Stomach (tissue), 9 donors: ENCODE measurements around the gene RBKS. TPM values are rescaled to one million over a fixed set of nuclear protein-coding genes. Genes with fewer than 3 reads are reported as not detected.

Experiments
- DNase-seq, 2 donors: peaks; one replicate each; pipeline versions ENCODE4 v3.0.0 to v3.0.0-alpha.2; 2013 to 2019
- H3K27ac ChIP-seq, 5 donors: fragments of 200-600 bp in 4 of 5; sonication (generic) in 4 of 5; one replicate each; pipeline ENCODE4 v1.5.1; 2013 to 2019; ENCODE audit warnings: mild to moderate bottlenecking in 1 of 5, moderate library complexity in 1 of 5
- H3K27me3 ChIP-seq, 3 donors: fragments of 200-600 bp; sonication (generic); one replicate each; pipeline ENCODE4 v1.5.1; 2017 to 2019; ENCODE audit warnings: mixed run types in 1 of 3
- H3K36me3 ChIP-seq, 4 donors: fragments of 200-600 bp; sonication (generic); 1 replicate in 3 of 4; 2 replicates in 1 of 4; pipeline ENCODE4 v1.5.1; 2016 to 2019
- H3K4me1 ChIP-seq, 4 donors: fragments of 200-600 bp; sonication (generic); one replicate each; pipeline ENCODE4 v1.5.1; 2016 to 2019
- H3K4me3 ChIP-seq, 4 donors: fragments of 200-600 bp; sonication (generic) in 3 of 4; one replicate each; pipeline ENCODE4 v1.5.1; 2016 to 2019; ENCODE audit warnings: mild to moderate bottlenecking in 1 of 4
- H3K9me3 ChIP-seq, 4 donors: fragments of 200-600 bp; sonication (generic); one replicate each; pipeline ENCODE4 v1.5.1; 2016 to 2019
- EP300 ChIP-seq: sonication (generic); formaldehyde crosslinking; IDR thresholded peaks from one replicate; pipeline ENCODE4 v1.6.1; 2017; ENCODE audit warnings: antibody characterized with exemption
- POLR2A ChIP-seq, 4 donors: fragments of 450-650 bp; IDR thresholded peaks; one replicate each; pipeline ENCODE4 v1.6.1; 2016; ENCODE audit warnings: antibody characterized with exemption in 4 of 4, control low read depth in 2 of 4, mild to moderate bottlenecking in 1 of 4, moderate library complexity in 1 of 4
- POLR2AphosphoS5 ChIP-seq, 3 donors: sonication (generic); formaldehyde crosslinking; IDR thresholded peaks; one replicate each; pipeline ENCODE4 v1.6.1; 2016; ENCODE audit warnings: antibody characterized with exemption in 3 of 3
- WGBS, 5 donors: extraction: QIAGEN DNeasy Blood & Tissue Kit in 3 of 5; methylation state at CpG; one replicate each; pipeline versions ENCODE4 v1.1.5 to v1.1.7; 2013 to 2018; 5-methylcytosine and 5-hydroxymethylcytosine counted together
- intact Hi-C: fragments of 100-400 bp; cut with DNase I; formaldehyde crosslinking; loops from one replicate; pipeline ENCODE4 v1.15.1; 2023; ENCODE audit warnings: low total_unique reads
- polyA plus RNA-seq, 3 donors: library from polyadenylated mRNA; stranded (reverse); fragments of 200-250 nt; gene quantifications; one replicate each; pipeline ENCODE4 v1.2.3, GENCODE V29; 2013
- total RNA-seq, 5 donors: library from RNA; depleted of rRNA; stranded (reverse); fragments of >200 nt; gene quantifications; one replicate each; pipeline versions ENCODE4 v1.1.0 to v1.2.3, GENCODE V29; 2014 to 2016
- TF ChIP-seq, protein P1 (sequence below), 7 experiments: fragments of 450-650 bp in 4 of 7; fragments of 200-600 bp in 3 of 7; sonication (generic) in 3 of 7; IDR thresholded peaks; one replicate each; pipeline ENCODE4 v1.5.1; 2016 to 2019; ENCODE audit warnings: antibody characterized with exemption in 7 of 7, control low read depth in 2 of 7, mild to moderate bottlenecking in 1 of 7
- donor health status: healthy with polysubstance abuse.
- donor health status: Bipolar disorder and iron deficiency.
- donor health status: healthy.

Gene RBKS
- total and polyA plus RNA-seq, 8 donors = 0.76 to 2.9 (median 1.9) TPM; not detected in 3

DNA sequence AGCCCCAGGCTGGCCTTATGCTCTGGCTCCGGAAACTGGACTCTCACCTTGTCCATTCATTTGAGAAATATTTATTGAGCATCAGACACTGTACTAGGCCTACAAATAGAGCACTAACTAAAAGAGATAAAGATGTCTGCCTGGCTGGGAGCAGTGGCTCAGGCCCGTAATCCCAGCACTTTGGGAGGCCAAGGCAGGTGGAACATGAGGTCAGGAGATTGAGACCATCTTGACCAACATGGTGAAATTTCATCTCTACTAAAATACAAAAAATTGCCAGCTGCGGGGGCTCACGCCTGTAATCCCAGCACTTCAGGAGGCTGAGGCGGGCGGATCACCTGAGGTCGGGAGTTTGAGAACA lies 126.3 kb downstream of the RBKS start:
- DNase-seq = no peak
- Histone ChIP-seq H3K27ac (peak overlapping the region; percentile 22 to 57 (median 47)), H3K9me3 (no peaks in the 10 kb centered on the region), H3K4me1 (peaks cover 33 to 47% (median 34%) of the 10 kb centered on the region in 4 donors), H3K4me3 (no peak overlapping the region), H3K36me3 (no peaks in the 10 kb centered on the region), H3K27me3 (no peaks in the 10 kb centered on the region)
- TF ChIP-seq POLR2AphosphoS5 (IDR thresholded peaks at IDR 0.05) = no peak
- TF ChIP-seq EP300 = no peak
- TF ChIP-seq POLR2A (IDR thresholded peaks at IDR 0.05) = no peak
- TF ChIP-seq, protein P1, sequence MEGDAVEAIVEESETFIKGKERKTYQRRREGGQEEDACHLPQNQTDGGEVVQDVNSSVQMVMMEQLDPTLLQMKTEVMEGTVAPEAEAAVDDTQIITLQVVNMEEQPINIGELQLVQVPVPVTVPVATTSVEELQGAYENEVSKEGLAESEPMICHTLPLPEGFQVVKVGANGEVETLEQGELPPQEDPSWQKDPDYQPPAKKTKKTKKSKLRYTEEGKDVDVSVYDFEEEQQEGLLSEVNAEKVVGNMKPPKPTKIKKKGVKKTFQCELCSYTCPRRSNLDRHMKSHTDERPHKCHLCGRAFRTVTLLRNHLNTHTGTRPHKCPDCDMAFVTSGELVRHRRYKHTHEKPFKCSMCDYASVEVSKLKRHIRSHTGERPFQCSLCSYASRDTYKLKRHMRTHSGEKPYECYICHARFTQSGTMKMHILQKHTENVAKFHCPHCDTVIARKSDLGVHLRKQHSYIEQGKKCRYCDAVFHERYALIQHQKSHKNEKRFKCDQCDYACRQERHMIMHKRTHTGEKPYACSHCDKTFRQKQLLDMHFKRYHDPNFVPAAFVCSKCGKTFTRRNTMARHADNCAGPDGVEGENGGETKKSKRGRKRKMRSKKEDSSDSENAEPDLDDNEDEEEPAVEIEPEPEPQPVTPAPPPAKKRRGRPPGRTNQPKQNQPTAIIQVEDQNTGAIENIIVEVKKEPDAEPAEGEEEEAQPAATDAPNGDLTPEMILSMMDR (IDR thresholded peaks at IDR 0.05) = no peak
- 87 to 92% (median 91%) methylated on average over 7 of the region's 7 CpGs for WGBS, 5 donors
- intact Hi-C loops = no loop called here

DNA sequence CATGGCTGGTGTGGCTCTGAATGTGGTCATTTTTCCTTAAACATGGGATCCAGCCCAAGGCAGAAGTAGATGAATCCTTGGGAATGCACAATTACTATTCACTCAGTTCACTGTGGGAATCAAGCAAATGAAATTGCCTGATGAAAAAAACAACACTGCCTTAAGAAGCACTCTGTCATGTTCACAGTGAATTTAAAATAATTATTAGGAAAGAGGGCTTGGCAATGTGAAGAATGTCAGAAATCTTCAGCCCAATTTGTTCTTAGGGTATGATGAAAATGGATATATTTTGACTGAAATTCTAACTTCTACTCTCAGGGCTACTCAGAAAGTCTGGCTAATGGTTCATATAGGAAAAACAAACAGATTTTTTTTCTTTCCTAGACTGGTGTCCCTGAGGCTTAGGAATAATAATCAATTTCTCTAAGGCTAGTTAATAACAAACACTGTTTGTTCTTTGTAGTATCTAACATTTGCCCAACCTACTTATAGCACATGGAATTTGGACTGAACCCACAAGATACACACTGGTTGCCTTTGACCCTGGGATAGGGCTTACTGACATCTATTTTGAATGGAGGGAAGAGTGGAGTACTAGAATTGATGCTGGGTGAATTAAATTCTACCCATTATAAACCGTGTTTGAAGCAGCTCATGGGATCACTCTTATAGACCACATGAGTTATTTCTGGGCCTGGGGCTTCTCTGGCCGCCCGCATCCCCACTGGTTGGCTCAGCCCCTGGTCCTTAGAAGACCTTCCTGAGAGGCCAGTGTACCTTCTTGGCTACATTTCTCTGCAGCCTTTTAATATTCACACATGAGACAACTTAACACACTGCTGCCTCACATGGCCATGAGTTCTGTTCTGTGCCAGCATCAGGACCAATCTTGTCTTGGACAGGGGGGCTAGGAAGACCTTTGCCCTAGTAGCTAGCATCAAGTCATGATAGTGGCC lies 127.0 kb downstream of the RBKS start:
- peak overlapping the region; percentile 22 to 68 (median 61) for H3K27ac ChIP-seq
- DNase-seq = peak in 1 of 2 donors; percentile 62

DNA sequence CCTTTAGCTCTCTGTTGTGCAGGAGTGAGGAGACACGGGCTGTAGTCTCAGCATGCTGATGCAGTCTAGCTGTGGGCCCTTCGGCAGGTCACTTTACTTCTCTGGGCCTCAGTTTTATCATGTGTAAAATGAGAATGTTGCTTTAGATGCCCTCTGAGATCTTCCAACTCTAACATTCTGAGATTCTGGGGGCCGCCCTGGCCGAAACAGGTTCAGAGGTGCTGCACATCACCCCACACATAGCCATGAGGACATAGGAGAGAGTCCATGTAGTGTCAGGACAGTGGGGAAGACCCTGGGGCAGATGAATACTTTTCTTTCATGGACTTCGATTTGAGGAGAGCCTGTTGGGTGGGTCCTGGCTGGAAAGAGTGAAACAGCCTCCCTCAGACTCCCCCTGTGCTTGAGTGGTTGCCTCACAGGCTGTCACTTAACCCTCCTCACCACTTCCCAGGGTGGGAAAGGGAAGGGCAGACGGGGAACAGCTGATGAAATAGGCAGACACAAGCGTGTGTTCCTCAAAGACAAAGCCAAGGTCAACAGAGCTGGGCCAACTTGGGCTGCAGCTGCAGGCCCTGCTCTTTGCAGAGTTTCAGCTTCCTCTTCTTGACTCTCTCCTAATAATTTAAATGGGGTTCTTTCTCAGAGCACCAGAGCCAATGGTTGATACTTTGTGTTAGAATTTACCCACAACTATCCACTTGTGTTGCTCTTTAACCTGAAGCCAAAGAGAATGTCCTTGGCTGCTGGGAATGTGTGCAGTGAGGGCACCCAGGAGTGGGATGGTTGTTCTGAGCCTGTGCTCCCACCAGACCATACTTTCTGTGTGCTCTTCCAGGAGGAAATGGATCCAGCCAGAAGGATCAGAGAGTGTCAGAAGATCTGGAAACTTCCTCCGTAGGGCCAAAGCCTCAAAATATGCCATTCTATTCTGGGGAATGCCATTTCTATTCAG lies 133.4 kb downstream of the RBKS start:
- Histone ChIP-seq H3K36me3 (no peaks in the 10 kb centered on the region), H3K4me1 (peaks cover 0 to 24% (median 5%) of the 10 kb centered on the region in 4 donors), H3K27me3 (no peaks in the 10 kb centered on the region), H3K4me3 (no peak overlapping the region), H3K27ac (peak overlapping the region in 1 of 5 donors; percentile 41), H3K9me3 (no peaks in the 10 kb centered on the region)
- TF ChIP-seq, protein P1 (IDR thresholded peaks at IDR 0.05) = no peak
- TF ChIP-seq POLR2AphosphoS5 (IDR thresholded peaks at IDR 0.05) (no peak), POLR2A (IDR thresholded peaks at IDR 0.05) (no peak), EP300 (no peak)
- intact Hi-C loops = no loop called here
- DNase-seq = no peak
- WGBS, 5 donors = 70 to 79% (median 75%) methylated on average over 7 to 8 of the region's 8 CpGs

More for the DNA sequence above, 127.0 kb downstream of the RBKS start:
- Histone ChIP-seq H3K27me3 (no peaks in the 10 kb centered on the region), H3K4me3 (no peak overlapping the region), H3K36me3 (no peaks in the 10 kb centered on the region), H3K4me1 (peaks cover 33 to 47% (median 34%) of the 10 kb centered on the region in 4 donors), H3K9me3 (no peaks in the 10 kb centered on the region)
- TF ChIP-seq, protein P1 (IDR thresholded peaks at IDR 0.05) = no peak
- TF ChIP-seq EP300 (no peak), POLR2AphosphoS5 (IDR thresholded peaks at IDR 0.05) (peak in 1 of 3 donors; percentile 59)
- intact Hi-C loops = no loop called here
- 54 to 78% (median 64%) methylated on average over 3 of the region's 3 CpGs for WGBS, 5 donors

DNA sequence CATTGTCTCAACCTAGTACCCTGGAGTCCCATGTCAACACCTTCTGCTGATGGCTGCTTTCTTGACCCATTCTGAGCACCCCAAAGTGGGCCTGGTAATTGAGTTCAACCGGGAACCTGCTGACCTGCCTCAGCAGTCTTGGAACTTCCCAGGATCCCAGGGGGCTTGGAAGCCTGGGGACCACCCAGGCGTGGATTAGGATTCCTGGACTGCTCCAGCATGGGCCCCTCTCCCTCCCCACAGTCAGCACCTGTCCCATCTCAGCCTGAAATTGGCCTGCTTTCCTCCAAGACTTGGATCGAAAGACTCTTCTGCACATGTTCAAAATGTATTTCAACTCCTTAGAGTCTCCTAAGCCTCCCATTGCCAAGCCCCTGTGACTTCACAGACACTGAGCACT lies 134.1 kb downstream of the RBKS start:
- intact Hi-C loops = no loop called here
- no peaks in the 10 kb centered on the region for H3K27me3 ChIP-seq
- 78 to 95% (median 89%) methylated on average over 3 of the region's 3 CpGs for WGBS, 5 donors

More for the DNA sequence above, 134.1 kb downstream of the RBKS start:
- H3K4me3 ChIP-seq = no peak overlapping the region
- H3K27ac ChIP-seq = no peak overlapping the region
- peaks cover 0 to 18% (median 5%) of the 10 kb centered on the region in 4 donors for H3K4me1 ChIP-seq
- H3K9me3 ChIP-seq = no peaks in the 10 kb centered on the region
- DNase-seq = no peak
- no peaks in the 10 kb centered on the region for H3K36me3 ChIP-seq
- TF ChIP-seq POLR2AphosphoS5 (IDR thresholded peaks at IDR 0.05) = no peak
- no peak for TF ChIP-seq EP300
- no peak for TF ChIP-seq POLR2A (IDR thresholded peaks at IDR 0.05)
- TF ChIP-seq, protein P1 (IDR thresholded peaks at IDR 0.05) = no peak
